Activated CD8-positive, alpha-beta memory T cell treated with anti-CD3 and anti-CD28 coated beads for 1 hour (primary cell): ENCODE measurements around the gene MRAS.

Experiments
- DNase-seq, 2 donors: peaks; one replicate each; pipeline ENCODE4 v3.0.0-alpha.2; 2020; ENCODE audit warnings: low read depth in 1 of 2; ENCODE audit errors: extremely low read depth in 1 of 2

The MRAS gene

GRCh38 chr3:138347960-138348753, at the start of gene MRAS:
Gene MRAS (plus strand): TSS chr3:138348579. CDS start chr3:138372884, 24,305 bp downstream.
- DNase-seq: peak in 1 of 2 donors; percentile 1

- no peak for DNase-seq
These were observed 47.7 kb upstream of the MRAS start for GRCh38 chr3:138300647-138301046.

DNA sequence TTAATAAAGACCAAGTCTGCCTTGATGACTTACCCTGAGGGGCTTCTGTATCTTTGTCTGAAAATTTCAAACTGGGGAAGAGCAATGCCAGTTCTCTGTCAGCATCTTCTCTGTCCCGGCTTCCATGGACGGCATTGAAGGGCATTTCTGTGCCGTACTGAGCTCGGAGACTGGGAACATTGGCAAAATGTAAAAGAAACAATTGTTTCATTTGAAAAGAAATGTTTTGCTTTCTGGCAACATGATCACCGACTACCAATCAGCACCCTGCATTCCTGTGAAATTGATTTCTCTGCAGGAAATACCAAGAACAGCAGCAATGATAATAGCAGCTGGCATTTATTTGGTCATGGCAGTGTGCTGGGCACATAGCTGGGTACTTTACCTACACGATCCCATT, 44.9 kb upstream of the MRAS start:
- DNase-seq: no peak

DNA sequence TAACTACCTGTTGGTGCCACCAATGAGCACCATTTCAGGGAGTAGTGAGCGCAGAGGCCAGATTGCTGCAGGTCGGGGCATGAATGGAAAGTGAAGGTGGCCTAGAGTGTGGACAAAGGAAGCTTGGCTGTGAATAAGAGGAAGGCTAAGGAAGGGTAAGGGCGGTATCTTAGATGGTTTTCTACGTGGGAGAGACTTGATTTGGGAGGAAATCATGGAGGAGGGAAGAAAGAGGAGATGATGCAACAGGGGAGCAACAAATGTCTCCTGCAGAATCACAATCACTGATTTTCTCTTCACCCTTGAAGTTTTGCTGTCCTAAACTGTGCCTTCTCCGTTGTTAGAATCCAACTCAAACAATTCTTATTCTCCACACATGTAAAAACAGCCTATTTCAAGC, 40.5 kb upstream of the MRAS start:
- DNase-seq: no peak

DNA sequence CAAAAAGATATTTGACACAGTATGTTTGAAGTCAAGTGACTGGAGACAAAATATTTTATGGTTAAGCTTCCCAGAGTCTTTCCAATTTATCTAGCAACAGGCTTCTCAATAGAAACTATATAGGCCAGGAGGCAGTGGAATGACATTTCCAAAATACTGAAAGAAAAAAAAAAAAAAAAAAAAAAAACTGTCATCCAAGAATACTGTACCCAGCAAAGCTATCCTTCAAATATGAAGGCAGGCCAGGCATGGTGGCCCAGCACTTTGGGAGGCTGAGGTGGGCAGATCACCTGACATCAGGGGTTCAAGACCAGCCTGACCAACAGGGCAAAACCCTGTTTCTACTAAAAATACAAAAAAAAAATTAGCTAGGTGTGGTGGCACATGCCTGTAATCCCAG, 39.6 kb upstream of the MRAS start:
- no peak for DNase-seq

DNA sequence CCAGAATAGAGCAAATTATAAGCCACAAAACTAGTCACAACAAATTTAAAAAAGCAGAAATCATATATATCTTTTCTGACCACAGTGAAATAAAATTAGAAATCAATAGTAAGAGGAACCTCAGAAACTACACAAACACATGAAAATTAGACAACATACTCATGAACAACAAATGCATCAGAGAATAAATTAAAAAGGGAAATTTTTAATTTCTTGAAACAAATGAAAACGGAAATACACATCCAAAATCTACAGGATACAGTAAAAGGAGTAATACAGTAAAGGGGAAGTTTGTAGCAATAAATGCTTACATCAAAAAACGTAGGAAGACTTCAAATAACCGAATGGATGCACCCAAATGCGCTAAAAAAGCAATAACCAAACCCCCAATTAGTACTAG, 37.9 kb upstream of the MRAS start:
- no peak for DNase-seq

- no peak for DNase-seq
These were observed 33.6 kb upstream of the MRAS start for GRCh38 chr3:138314751-138315150.

DNA sequence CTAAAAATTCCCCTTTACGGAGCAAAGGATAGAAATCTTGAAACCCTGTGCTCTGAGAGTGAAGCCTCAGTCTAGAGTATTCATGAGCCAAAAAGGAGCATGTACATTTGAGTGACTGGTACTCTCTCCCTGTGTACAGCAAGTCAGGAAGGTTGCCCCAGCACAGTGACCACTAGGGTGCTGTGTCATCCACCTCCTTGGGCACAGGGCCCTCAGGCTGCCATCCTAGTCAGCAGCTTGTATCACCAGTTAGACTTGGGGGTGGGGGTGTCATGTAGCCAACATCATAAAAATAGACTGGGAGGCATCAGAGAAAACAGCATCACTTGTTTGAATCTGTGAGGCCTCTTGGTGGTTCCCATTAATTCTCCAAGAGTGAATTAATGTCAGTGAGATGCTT, 30.7 kb upstream of the MRAS start:
- DNase-seq: no peak

DNA sequence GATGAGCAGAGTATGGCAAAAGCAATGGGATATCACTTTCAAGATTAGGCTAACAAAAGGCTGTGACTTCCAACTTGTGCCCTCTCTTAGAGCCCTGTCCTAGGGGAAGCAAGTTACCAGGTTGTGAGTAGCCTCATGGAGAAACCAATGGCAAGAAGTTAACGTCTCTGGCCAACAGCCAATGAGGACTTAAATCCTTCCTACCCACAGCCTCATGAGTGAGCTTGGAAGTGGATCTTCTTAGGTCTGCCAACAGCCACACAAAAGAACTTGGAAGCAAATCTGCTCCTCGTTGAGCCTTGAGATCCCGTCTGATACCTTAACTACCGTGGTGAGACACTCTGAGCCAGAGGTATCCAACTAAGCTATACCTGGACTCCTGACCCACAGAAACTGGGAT, 24.4 kb upstream of the MRAS start:
- DNase-seq: no peak

DNA sequence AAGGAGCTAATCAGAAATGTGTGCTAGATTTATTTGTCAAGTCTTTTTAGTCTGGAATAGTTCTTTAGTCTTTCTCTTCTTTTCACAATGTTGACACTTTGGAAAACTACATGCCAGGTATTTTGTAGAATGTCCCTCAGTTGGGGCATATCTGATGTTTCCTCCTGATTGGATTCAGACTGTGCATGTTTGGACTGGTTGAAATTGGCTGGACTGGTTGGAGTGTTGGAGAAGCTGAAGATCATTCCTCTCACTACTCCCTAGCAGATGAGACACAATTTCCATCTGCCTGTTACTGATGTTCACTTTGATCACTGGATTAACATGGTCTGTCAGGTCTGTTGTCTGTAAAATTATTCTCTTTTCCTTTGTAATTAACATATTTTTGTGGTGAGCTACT, 22.4 kb upstream of the MRAS start:
- DNase-seq: no peak

- no peak for DNase-seq
These were observed 21.3 kb upstream of the MRAS start for GRCh38 chr3:138326866-138327595.

DNA sequence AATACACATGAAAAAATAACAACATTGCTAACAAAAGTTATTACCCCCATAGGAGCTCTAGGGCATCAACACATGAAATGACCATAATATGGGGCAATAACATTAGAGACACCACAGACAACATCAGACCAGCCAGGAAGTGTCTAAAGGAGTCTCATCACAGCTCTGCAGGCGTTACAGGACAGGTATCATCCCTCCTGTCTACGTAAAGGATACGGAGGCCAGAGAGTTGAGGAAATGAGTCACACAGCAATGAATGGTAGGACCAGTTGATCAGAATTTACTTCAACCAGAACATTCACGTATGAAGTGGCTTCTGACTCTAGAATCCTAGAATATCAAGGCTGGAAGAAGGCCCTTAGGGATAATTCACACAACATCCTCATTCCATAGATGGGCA, 20.5 kb upstream of the MRAS start:
- DNase-seq: no peak

GRCh38 chr3:138328341-138328740, 20.0 kb upstream of the MRAS start:
- DNase-seq: no peak

DNA sequence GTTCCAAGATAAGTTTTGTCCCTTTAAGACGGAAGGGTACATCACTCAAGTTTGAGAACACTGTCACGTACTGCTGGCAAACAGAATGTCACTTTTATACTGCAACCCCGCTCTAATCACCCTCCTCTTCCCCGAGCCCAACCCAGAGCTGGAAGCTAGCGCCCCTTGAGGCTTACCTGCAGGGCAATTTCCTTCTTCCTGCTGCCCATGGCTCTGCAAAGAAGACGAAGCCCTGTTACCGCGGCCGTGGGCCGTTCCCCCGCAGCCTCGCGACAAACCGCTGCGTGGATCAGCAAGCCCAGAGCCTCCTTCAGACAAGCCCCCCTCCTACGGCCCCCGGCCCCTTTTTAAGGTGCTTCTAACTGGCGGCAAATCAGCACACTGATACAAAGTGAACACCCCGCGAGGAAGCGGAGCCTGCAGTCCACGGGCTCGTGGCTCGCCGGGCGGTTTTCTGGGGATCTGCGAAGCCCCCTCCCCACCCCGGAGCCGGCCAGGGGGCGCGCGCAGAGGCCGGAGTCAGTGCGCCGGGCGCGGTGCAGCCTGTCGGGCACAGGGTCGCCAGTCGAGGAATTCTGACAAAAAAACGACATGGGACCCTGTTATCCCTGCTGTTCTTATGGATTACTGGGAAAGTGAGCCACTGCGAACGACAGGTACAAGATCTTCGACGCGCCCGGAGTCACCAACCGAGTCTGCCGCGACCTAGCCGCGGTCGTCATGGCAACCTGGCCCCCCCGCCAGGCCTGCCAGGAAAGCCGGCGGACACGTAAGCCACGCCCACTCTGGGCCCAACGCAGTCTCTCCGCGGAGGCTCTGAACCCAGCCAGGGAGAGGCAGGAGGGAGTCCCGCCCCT, 19.0 kb upstream of the MRAS start, which contains the start of gene NME9:
TSS of gene NME9 (minus strand) at position 725 of the 857 bp plus-strand sequence. CDS start at position 209, 516 bp downstream.
- DNase-seq: peak; percentile 81 to 86

GRCh38 chr3:138329984-138330293, 18.4 kb upstream of the MRAS start:
- DNase-seq: no peak

DNA sequence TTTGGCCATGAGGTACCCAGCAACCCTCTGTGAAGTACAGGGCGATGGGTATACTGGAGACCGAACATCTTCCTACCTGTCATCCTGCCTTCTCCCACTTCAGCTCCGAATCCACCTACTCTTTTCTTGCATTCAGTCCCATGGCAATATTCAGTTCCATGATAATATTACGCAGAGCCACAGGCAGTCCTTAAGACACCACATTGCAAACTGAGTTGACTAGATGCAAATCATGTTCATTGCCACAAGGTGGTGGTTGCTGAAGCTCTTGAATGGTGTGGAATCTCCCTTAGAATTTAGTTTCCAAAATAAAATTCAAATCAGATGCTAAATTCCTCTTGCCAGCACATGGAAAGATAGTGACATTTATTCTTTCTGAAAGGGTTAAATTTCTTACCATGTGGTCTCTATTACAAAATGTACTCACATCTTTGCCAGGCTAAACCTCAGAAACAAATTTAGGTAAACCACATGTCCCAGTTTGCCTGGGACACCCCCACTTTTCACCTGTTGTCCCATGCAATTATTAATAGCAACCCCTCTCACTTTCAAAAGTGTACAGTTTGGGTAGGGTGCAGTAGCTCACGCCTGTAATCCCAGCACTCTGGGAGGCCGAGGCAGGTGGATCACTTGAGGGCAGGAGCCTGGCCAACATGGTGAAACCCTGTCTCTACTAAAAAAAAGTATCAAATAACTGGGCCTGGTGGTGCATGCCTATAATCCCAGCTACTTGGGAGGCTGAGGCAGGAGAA, 17.1 kb upstream of the MRAS start:
- DNase-seq: no peak

- DNase-seq: no peak
These were observed 15.8 kb upstream of the MRAS start for GRCh38 chr3:138332472-138333073.

DNA sequence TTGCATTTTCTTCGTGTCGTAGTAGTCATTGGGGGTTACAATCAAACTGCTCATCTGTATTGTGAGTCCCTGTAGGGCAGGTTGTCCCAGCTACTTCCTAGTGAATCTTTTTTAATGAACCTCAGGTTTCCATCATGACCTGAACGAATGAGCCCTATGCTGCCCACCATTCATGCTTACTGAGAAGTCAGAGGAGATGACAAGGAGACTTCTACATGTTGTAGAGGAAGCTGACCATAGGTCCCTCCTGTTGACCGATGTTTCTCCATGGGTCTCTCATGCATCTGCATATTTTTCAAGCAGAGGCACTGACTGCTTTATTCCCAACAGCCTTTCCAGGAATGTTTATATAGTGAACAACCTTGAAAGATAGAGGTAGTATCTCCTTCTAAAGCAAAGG, 13.8 kb upstream of the MRAS start:
- no peak for DNase-seq

DNA sequence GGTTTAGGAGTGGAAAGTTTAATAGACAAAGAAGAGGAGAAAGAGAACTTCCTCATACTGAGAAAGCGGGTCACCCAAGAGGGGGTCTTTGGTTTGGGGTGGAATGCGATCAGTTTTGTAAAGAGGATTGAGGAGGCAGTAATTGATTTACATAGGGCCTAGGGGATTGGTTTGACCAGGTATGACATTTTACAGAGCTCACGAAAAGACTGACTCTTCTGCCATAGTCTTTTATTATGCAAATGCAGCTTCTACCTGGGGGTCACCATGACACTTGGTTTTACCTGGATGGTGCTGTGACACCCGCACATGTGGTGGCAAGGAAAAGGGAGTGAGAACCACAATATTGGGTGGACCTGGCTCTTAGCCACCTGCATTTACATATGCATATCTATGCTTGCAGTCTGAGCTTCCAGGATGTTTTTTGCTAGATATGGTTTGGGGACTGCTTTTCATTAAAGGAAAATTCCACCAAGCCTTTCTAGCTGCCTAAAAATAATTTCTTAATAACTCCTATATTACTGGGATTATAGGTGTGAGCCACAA, 11.9 kb upstream of the MRAS start:
- no peak for DNase-seq

DNA sequence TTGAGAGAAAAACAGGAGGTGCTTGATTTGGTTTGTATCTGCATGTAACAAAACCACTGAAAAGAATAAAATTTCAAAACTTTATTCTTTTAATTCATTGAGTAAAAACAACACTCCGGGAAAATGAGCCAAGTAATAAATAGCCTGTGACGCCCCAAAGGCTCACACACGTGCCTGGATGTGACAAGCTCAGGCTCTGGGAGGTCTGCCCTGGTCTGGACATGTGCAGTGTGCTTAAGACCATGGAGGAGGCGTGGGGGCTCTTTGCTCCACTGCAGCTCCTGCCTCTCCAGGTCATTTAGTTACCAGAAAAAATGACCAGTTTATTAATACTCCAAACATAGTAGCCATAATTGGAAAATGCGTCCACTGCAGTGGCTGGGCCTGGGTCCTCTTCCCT, 10.1 kb upstream of the MRAS start:
- no peak for DNase-seq
